SU-DHL-6 (cell line): Measurements from ENCODE around the gene GGT6.

Experiments
- EZH2phosphoT487 ChIP-seq: fragments of 200-600 bp; sonication (generic), shearing (Covaris generic); conservative IDR thresholded peaks from 2 replicates; pipeline ENCODE4 v1.6.1; 2018; ENCODE audit warnings: mild to moderate bottlenecking, antibody characterized with exemption, low read length, moderate library complexity, mixed read lengths
- TF ChIP-seq, protein P1 (sequence below): fragments of 200-600 bp; sonication (generic); IDR thresholded peaks from one replicate; pipeline ENCODE4 v1.5.1; 2017; ENCODE audit warnings: antibody characterized with exemption, mild to moderate bottlenecking, low read length, moderate library complexity; ENCODE audit not compliant: insufficient read depth, poor library complexity, severe bottlenecking

DNA sequence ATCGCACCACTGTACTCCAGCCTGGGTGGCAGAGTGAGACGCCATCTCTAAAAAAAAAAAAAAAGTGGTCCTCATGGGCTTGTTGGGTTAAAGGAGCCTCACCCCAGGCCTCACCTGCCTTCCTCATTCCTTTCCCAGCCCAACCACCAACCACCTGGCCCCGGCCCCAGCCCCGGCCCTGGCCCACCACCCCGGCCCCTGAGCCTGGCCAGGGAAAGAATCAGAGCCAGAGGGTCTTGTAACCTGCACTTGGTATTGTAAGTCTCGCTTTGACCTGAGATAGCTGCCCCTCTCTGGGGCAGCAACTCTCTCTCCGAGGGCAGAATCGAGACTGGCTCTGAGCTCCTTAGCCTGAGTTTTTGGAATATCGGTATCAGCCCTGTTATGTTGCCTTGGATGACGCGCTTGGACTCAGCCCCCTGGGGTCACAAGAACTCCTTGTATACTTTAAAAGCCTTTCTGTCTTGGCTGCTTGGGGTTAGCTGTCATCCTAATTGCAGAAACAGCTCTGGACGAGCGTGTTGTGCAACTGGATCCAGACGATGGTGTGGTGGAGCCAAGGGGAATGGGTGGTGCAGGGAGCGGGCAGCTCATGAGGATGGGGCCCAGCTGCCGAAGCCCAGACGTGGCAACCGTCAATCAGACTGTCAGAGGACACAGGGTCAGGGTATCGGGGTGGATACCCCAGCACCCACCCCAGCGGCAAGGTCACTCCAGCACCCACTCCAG is 38.6 kb upstream of the GGT6 start:
- TF ChIP-seq, protein P1, sequence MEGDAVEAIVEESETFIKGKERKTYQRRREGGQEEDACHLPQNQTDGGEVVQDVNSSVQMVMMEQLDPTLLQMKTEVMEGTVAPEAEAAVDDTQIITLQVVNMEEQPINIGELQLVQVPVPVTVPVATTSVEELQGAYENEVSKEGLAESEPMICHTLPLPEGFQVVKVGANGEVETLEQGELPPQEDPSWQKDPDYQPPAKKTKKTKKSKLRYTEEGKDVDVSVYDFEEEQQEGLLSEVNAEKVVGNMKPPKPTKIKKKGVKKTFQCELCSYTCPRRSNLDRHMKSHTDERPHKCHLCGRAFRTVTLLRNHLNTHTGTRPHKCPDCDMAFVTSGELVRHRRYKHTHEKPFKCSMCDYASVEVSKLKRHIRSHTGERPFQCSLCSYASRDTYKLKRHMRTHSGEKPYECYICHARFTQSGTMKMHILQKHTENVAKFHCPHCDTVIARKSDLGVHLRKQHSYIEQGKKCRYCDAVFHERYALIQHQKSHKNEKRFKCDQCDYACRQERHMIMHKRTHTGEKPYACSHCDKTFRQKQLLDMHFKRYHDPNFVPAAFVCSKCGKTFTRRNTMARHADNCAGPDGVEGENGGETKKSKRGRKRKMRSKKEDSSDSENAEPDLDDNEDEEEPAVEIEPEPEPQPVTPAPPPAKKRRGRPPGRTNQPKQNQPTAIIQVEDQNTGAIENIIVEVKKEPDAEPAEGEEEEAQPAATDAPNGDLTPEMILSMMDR = no peak
- TF ChIP-seq EZH2phosphoT487 = no peak
